AML-193 (cell line): ENCODE measurements around the gene ARHGAP5.
"Not testable (repeated sequence)": the region's sequence is repeated elsewhere in the genome, so short reads cannot be mapped to it uniquely, and the experiment has no call there.

Experiments
- DNase-seq, 2 experiments: peaks; one replicate each; lab custom pipeline; 2025; lab: John Stamatoyannopoulos, UW

The ARHGAP5 gene

DNA sequence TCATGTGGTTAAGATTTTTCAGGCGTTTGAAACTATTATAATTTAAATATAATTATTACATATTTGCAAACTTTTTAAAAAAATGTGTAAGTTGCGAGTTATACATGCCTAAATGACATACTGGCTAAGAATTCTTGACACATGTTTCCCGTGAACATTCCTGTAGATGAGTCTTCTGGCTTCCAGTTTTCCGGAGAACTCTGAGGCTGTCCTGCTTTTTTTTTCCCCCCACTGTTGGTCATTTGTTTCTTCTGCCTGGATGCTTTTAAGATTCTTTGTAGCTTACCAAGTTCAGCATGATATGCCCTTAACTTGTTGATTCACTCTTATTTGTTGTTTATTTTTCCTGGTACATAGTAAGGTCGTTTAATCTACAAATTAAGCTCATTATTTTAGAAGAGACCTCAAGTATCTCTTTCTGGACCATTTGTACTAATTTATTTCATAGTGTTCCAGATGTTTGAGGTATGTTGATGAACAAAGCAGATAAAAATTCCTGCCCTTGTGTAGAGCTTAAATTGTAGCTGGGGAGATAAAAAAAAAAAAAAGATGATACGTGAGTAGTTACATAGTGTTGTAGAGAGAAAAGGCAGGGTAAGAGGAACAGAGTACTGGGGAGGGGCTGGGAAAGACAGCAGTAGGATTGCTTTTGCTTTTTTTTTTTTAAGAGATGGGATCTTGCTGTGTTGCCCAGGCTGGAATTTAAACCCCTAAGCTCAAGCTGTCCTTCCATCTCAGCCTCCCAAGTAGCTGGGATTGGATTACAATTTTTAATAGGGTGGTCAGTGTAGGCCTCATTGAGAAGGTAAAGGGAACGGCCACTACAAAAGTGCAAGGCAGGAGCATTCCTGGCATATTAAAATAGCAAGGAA lies 32.8 kb downstream of the ARHGAP5 start:
- DNase-seq = no peak

DNA sequence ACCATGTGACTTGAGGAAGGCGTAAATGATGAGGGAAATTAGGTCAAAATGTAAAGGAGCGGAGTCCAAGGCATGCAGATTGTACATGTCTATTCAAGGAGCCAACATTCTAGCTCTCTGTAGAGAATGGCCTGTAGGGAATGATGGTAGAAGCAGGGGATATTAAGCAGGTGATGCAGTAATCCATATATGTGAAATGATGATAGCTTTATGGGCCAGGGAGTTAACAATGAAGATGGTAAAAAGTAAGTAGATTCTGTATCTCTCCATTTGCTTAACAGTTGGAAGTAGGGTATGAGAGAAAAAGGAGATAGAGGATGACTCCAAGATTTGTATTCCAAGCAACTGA lies 33.4 kb downstream of the ARHGAP5 start:
- DNase-seq = no peak

DNA sequence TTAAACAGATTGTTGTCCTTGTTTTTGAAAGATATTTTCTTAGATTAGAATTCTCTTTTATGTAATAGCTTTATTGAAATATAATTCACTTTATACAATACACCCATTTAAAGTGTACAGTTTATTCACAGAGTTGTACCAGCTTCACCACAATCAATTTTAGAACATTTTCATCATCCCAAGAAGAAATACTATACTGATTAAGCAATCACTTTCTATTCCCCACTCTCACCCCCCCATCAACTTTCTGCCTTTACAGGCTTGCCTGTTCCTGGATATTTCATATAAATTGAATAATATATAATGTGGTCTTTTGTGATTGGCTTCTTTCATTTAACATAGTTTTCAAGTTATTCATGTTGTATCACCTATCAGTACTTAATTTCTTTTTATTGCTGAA lies 44.4 kb downstream of the ARHGAP5 start:
- DNase-seq = no peak

DNA sequence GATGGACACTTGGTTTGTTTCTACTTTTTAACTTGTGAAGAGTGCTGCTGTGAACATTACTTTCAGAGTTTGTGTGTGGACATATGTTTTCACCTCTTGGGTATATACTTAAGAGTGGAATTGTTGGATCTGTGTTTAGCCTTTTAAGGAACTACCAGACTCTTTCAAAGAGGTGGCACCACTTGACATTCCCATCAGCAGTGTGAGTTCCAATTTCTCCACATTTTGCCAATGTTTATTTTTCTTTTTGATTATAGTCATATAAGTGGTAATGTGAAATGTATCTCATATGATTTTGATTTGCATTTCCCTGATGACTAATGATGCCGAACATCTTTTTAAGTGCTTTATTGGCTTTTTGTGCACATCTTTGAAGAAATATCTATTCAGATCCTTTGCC lies 44.8 kb downstream of the ARHGAP5 start:
- no peak for DNase-seq

DNA sequence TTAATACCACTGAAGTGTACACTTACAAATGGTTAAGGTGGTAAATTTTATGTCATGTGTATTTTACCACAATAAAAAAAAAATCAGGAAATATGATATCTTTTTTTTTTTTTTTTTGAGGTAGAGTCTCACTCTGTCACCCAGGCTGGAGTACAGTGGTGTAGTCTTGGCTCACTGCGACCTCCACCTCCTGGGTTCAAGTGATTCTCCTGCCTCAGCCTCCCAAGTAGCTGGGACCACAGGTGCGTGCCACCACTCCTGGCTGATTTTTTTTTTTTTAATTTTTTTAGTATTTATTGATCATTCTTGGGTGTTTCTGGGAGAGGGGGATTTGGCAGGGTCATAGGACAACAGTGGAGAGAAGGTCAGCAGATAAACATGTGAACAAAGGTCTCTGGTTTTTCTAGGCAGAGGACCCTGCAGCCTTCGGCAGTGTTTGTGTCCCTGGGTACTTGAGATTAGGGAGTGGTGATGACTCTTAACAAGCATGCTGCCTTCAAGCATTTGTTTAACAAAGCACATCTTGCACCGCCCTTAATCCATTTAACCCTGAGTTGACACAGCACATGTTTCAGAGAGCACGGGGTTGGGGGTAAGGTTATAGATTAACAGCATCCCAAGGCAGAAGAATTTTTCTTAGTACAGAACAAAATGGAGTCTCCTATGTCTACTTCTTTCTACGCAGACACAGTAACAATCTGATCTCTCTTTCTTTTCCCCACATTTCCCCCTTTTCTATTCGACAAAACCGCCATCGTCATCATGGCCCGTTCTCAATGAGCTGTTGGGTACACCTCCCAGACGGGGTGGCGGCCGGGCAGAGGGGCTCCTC lies 50.0 kb downstream of the ARHGAP5 start:
- DNase-seq = not testable (repeated sequence)

DNA sequence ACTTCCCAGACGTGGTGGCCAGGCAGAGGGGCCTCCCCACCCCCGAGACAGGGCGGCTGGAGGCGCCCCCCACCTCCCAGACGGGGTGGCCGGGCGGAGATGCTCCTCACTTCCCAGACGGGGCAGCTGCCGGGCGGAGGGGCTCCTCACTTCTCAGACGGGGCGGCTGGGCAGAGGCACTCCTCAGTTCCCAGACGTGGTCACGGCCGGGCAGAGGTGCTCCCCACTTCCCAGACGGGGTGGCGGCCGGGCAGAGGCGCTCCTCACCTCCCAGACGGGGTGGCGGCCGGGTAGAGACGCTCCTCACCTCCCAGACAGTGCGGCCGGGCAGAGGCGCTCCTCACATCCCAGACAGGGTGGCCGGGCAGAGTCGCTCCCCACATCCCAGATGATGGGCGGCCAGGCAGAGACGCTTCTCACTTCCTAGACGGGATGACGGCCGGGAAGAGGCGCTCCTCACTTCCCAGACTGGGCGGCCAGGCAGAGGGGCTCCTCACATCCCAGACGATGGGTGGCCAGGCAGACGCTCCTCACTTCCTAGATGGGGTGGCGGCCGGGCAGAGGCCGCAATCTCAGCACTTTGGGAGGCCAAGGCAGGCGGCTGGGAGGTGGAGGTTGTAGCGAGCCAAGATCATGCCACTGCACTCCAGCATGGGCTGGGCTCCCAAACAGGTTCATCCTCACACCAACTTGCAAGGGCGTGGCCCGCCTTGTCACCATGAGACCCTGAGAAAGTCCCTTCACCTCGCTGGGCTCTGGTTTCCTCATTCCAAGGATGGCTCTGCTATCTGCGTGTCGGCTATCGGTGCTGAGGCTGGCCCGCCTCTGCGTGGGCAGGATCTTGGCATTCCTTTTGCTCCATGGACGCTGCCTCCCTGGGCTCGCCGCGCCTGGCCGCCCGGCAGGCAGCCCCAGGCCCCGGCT lies 50.9 kb downstream of the ARHGAP5 start:
- DNase-seq = not testable (repeated sequence)

DNA sequence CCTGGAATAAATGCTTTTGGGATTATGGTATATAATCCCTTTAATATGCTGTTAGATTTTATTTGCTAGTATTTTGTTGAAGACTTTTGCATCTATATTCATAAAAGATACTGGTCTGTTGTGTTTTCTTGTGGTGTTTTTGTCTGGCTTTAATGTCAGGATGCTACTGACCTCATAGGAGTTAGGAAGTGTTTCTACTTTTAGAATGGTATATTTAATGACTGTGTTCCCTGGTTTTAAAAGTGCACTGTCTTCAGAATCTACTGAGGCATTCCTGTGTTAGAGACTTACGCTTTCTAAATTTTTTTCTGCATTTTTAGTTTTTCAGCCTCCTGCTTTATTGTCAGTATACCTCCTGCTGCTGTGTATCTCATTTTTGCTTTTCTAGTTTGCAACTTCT lies 51.6 kb downstream of the ARHGAP5 start:
- DNase-seq = no peak

DNA sequence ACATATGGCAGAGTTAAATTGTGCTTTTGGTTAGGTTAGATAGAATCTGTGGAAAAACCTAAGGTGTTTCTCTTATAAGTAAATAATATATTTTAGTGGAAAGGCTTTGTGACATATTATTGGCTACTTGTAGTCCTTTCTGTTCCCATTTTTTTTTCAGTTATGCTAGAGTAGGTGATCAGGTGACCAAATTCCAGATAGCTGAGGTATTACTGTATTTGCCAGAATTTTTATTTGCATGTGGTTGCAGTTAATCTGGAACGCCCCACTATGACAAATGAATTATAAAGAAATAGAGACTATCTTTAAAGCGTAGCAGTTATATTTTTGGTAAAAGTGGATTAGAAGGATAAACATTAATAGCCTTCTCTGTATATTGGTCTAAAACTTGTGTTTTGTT lies 52.0 kb downstream of the ARHGAP5 start:
- no peak for DNase-seq

DNA sequence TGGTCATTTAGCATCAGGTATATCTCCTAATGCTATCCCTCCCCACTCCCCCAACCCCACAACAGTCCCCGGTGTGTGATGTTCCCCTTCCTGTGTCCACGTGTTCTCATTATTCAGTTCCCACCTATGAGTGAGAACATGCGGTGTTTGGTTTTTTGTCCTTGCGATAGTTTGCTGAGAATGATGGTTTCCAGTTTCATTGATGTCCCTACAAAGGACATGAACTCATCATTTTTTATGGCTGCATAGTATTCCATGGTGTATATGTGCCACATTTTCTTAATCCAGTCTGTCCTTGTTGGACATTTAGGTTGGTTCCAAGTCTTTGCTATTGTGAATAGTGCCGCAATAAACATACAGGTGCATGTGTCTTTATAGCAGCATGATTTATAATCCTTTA lies 54.6 kb downstream of the ARHGAP5 start:
- DNase-seq = not testable (repeated sequence)

DNA sequence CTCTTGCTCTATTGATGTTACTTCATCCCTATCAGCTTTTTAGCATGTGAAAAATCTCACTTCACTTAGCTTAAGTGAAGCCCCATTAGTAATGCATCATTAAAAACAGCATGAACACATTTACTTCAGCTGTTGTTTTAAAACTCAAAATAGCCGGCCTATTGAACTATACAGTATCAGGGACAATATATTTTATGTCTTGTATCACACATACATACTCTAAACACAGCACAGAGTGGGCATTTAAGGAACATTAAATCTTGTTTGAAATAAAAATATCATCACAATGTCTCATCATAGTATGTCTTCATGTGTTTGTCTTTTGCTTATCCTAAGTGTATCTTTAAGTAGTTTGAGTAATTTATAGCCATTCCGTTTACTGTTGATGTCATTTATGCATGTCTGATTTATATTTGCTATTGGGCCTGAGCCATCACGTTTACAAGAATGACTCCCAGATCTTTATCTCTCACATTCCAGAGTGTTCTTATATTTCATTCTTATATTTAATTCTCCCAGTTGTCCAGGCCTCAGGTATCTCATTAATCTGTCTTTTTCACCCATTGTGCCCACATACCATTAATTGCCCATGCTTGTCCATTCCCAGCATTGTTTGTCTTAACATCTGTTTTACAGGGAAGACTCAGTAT lies 57.5 kb downstream of the ARHGAP5 start:
- no peak for DNase-seq

DNA sequence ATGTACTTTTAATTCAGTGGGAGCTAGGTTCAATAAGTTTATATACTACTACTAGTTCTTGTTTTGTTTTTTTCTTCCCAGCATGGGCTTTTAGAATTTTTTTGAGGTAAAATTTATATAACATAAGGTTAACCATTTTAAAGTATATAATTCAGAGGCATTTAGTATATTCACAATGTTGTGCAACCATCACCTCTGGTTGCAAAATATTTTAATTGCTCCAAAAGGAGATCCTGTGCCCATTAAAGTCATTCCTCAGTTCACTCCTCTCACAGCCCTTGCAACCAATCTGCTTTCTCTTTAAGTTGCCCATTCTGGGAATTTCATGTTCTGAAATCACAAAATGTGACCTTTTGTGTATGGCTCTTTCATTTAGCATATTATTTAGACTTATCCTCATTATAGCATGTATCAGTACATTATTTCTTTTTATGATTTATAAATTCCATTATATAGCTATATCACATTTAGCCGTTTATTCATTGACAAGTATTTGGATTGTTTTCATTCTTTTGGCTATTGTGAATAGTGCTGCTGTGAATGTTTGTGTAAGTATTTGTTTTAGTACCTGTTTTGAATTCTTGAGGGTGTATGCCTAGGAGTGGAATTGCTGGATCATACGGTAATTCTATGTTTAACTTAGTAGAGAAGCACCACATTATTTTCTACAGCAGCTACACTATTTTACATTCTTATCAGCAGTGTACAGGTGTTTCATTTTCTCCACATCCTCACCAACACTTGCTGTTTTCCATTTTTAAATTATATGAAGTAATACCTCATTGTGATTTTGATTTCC lies 59.1 kb downstream of the ARHGAP5 start:
- DNase-seq = no peak

DNA sequence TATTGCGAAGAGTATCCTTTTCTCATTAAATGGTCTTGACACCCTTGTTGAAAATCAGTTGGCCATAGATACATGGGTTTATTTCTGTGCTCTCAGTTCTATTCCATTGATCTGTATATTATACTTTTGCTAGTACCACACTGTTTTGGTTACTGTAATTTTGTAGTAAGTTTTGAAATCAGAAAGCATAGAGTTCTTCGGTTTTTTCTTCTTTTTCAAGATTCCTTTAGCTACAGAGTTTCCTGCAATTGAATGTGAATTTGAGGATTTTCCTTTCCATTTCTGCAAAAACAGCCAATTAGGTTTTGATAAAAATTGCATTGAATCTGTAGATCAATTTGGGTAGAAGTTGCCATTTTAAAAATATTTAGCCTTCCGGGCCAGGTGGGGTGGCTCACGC lies 60.2 kb downstream of the ARHGAP5 start:
- DNase-seq = no peak

DNA sequence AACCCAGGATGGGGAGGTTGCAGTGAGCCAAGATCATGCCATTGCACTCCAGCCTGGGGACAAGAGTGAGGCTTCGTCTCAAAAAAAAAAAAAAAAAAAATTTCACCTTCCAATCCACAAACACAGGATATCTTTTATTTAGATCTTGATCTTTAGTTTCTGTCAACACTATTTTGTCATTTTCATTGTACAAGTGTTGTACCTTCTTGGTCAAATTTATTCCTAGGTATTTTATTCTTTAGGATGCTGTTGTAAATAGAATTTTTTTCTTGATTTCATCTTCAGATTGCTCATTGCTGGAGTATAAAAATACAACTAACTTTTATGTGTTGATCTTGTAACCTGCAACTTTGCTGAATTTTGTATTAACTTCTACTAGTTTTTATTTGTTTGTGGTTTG lies 60.8 kb downstream of the ARHGAP5 start:
- DNase-seq = no peak

DNA sequence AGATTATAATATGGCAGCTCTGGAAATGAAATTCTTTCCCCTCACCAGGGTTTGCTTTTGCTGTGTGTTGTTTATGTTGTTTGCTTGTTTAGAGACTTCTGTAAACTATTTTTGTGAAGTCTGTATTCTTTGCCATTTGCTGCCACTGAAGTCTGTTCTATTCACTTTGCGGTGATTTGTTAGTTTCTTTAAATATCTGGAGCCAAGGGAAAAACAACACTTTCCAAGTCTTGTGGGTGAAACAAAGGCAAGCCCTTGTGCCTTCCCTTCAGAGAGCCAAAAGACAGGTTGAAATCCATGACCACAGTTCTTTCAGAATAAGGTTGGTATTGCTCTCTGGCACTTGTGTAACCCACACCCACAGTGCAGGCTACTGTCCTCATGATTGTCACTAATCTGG lies 65.2 kb downstream of the ARHGAP5 start:
- DNase-seq = no peak

DNA sequence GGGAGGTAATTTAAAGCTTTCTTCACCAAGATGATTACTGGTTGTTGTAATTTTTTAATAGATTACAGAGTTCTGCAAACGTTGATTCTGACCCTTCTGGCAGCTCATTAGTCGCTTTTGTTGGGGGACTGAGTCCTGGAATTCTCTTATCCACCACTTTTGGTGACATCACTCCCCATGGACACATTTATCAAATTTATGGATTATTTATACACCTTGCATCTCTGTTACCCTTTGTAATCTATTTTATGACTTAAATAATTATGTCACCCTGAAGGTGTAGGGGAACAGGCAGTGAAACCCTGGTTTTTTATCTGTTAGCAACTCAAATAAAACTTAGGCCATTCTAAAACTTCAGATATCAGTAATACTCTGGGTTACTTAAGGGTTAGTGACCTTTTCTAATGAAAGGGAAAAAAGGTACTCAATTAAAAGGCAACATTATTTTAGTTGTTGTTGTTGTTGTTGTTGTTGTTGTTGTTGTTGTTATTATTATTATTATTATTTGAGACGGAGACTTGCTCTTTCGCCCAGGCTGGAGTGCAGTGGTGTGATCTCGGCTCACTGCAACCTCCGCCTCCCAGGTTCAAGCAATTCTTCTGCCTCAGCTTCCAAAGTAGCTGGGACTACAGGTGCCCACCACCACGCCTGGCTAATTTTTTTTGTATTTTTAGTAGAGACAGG lies 65.8 kb downstream of the ARHGAP5 start:
- DNase-seq = no peak

DNA sequence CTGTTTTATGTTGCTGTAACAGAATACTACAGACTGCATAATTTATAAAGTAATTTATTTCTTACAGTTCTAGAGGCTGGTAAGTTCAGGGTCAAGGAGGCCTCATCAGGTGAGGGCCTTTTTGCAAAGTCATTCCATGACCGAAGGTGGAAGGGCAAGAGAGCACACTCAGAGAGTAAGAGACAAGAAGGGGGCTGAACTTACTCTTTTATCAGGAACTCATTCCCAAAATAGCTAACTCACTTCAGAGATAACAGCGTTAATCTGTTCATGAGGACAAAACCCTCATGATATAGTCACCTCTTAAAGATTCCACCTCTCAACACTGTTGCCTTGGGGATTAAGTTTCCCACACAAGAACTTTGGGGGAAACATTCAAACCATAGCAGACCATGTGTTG lies 73.3 kb downstream of the ARHGAP5 start:
- DNase-seq = no peak

DNA sequence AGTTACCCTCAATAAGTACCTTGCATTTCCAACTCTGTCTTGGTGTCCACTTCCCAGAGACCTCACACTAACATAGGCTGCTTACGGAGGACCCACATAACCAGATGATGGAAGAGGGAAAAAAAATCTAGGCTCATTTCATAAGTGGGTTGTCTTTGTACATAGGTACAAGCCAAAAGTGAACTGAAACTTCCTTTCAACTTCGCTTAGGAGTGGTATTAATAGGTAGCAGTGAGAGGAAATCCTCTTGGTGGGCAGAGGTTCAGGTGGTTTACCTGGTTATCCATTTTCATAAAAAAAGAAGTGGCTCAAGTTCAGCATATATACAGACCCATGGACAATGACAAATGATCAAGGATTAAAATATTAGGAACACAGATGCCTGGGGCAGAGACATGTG lies 88.9 kb downstream of the ARHGAP5 start:
- DNase-seq = no peak

DNA sequence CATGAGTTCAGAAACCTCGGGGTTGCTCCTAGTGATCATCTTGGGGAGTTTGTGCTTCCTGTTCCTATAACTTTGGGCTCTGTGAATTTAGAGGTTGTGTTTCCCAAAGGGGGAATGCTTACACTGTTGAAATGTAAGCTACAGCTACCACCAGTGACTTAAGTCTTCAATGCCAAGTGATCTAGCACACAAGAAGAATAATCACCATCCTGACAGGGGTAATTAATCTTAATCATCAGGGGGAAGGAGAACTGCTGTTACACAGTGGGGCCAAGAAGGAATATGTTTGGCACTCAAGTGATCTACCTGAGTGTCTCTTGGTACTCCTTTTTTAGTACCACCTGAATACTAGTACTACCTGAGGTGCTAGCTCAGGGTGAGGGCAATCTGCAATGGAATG lies 89.8 kb downstream of the ARHGAP5 start:
- no peak for DNase-seq

DNA sequence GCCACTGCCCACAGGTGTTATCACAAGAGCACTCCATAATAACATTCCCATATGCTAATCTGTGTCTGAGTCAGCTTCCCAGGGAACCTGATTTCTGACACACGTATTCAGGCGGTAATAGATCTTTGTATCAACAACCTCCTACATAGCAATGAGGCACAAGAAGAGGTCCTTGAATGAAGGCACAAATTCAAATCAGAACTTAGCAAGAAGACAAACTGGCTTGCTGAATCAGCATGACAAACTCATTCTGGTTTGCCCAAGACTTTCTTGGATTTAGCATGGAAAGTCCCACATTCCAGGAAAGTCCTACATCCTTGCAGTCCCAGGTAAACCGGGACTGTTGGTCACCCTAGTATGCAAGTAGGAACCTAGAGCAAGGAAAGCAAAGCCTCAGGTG lies 90.8 kb downstream of the ARHGAP5 start:
- DNase-seq = no peak

DNA sequence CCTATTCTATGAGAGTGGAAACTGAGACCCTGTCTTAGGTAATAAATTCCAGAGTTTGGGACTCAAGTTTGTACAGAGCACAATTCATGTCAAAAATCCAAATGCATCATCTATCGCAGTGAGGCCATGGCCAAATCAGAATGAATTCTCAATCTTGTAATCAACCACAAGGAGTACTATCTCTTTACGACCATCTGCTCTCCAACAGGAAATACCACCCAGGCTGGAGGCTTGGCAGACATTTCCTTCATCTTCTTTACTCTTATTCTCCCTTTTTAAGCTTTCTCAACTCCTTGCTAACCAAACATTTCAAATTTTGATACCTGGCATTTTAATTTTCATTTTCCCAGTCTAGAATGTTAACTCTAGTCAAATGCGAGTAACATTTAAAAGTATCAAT lies 92.1 kb downstream of the ARHGAP5 start:
- DNase-seq = no peak
